Esophagus muscularis mucosa (tissue), 4 donors: ENCODE measurements around the gene RUFY3.

ENCODE experiments used
- EP300 ChIP-seq: sonication (generic); formaldehyde crosslinking; IDR thresholded peaks from one replicate; pipeline ENCODE4 v1.6.1; 2017; ENCODE audit warnings: antibody characterized with exemption
- POLR2A ChIP-seq: fragments of 450-650 bp; IDR thresholded peaks from one replicate; pipeline ENCODE4 v1.6.1; 2017; ENCODE audit warnings: antibody characterized with exemption, moderate library complexity, mild to moderate bottlenecking, low read depth
- POLR2AphosphoS5 ChIP-seq, 2 donors: sonication (generic); formaldehyde crosslinking; IDR thresholded peaks; one replicate each; pipeline ENCODE4 v1.6.1; 2017; ENCODE audit warnings: antibody characterized with exemption in 2 of 2
- TF ChIP-seq, protein P1 (sequence below), 3 experiments: fragments of 200-600 bp in 2 of 3; fragments of 450-650 bp in 1 of 3; sonication (generic) in 2 of 3; IDR thresholded peaks; one replicate each; pipeline ENCODE4 v1.5.1; 2017 to 2019; ENCODE audit warnings: antibody characterized with exemption in 3 of 3, mild to moderate bottlenecking in 2 of 3, moderate library complexity in 1 of 3

DNA sequence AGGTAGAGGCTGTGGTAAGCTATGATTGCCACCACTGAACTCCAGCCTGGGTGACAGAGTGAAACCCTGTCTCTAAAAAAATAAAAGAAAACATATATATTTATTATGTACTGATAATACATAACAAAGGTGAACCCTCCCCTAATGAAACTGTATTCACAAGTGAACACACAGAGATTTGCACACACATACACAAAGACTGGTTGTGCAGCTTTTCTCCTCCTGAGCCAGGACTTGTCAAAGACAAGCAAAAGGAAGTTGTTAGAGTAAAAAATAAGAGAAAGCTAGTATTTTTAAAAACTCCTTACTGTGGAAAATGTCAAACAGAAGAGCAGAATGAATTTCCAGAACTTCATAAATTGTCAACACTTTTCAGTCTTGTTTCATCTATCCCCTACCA lies 119.4 kb downstream of the RUFY3 start:
- TF ChIP-seq POLR2A (no peak), POLR2AphosphoS5 (IDR thresholded peaks at IDR 0.05) (no peak), EP300 (no peak)
- TF ChIP-seq, protein P1, sequence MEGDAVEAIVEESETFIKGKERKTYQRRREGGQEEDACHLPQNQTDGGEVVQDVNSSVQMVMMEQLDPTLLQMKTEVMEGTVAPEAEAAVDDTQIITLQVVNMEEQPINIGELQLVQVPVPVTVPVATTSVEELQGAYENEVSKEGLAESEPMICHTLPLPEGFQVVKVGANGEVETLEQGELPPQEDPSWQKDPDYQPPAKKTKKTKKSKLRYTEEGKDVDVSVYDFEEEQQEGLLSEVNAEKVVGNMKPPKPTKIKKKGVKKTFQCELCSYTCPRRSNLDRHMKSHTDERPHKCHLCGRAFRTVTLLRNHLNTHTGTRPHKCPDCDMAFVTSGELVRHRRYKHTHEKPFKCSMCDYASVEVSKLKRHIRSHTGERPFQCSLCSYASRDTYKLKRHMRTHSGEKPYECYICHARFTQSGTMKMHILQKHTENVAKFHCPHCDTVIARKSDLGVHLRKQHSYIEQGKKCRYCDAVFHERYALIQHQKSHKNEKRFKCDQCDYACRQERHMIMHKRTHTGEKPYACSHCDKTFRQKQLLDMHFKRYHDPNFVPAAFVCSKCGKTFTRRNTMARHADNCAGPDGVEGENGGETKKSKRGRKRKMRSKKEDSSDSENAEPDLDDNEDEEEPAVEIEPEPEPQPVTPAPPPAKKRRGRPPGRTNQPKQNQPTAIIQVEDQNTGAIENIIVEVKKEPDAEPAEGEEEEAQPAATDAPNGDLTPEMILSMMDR (IDR thresholded peaks at IDR 0.05) = no peak
